Transverse colon (tissue), 3 donors: ENCODE results near the gene EYA4.

ENCODE experiments used
- CTCF ChIP-seq, 5 experiments: fragments of 200-600 bp in 3 of 5; fragments of 450-650 bp in 2 of 5; sonication (generic) in 3 of 5; IDR thresholded peaks; 1 replicate in 2 of 5; 2 replicates in 3 of 5; pipeline ENCODE4 v1.5.1; 2016 to 2017; ENCODE audit warnings: antibody characterized with exemption in 5 of 5, inconsistent platforms in 3 of 5, mild to moderate bottlenecking in 2 of 5, moderate library complexity in 1 of 5
- EP300 ChIP-seq: sonication (generic); formaldehyde crosslinking; IDR thresholded peaks from one replicate; pipeline ENCODE4 v1.6.1; 2017; ENCODE audit warnings: antibody characterized with exemption, low read depth
- POLR2A ChIP-seq: fragments of 450-650 bp; IDR thresholded peaks from one replicate; pipeline ENCODE4 v1.6.1; 2016; ENCODE audit warnings: antibody characterized with exemption, mild to moderate bottlenecking, moderate library complexity

GRCh38 chr6:133504761-133505160, 263.6 kb downstream of the EYA4 start:
- TF ChIP-seq POLR2A: no peak
- TF ChIP-seq CTCF (IDR thresholded peaks at IDR 0.05): no peak
- no peak for TF ChIP-seq EP300
